Effector CD4-positive, alpha-beta T cell (primary cell): ENCODE measurements around the gene AKAP11.
"Not testable (repeated sequence)": the region's sequence is repeated elsewhere in the genome, so short reads cannot be mapped to it uniquely, and the experiment has no call there.

Experiments
- DNase-seq: peaks from one replicate; pipeline ENCODE4 v3.0.0-alpha.2; 2020
- total RNA-seq: gene quantifications from one replicate; lab custom pipeline; 2026; lab: John Stamatoyannopoulos, UW

Gene AKAP11
- total RNA-seq, result 101 reads per million, percentile 83 among the genes with 10 or more reads in this experiment

- DNase-seq, result peak; percentile 39
Observed at GRCh38 chr13:42272115-42272803, at the start of gene AKAP11. TSS of gene AKAP11 (plus strand) at chr13:42272152. CDS start at chr13:42286349, 14,197 bp downstream.

- no peak for DNase-seq
Observed at GRCh38 chr13:42223681-42224080, 48.3 kb upstream of the AKAP11 start.

- DNase-seq, result no peak
Observed at GRCh38 chr13:42225051-42225450, 46.9 kb upstream of the AKAP11 start.

GRCh38 chr13:42226759-42227158 lies 45.2 kb upstream of the AKAP11 start:
- not testable (repeated sequence) for DNase-seq

- no peak for DNase-seq
Observed at GRCh38 chr13:42228527-42228926, 43.4 kb upstream of the AKAP11 start.

GRCh38 chr13:42229287-42229686 lies 42.7 kb upstream of the AKAP11 start:
- no peak for DNase-seq

- DNase-seq, result no peak
Observed at GRCh38 chr13:42232671-42233070, 39.3 kb upstream of the AKAP11 start.

- DNase-seq, result no peak
Observed at GRCh38 chr13:42233726-42234125, 38.2 kb upstream of the AKAP11 start.

GRCh38 chr13:42239161-42239560 lies 32.8 kb upstream of the AKAP11 start:
- no peak for DNase-seq

GRCh38 chr13:42239644-42240043 lies 32.3 kb upstream of the AKAP11 start:
- DNase-seq, result no peak

- no peak for DNase-seq
Observed at GRCh38 chr13:42246541-42246940, 25.4 kb upstream of the AKAP11 start.

GRCh38 chr13:42247883-42248282 lies 24.1 kb upstream of the AKAP11 start:
- no peak for DNase-seq

- DNase-seq, result no peak
Observed at GRCh38 chr13:42255886-42256285, 16.1 kb upstream of the AKAP11 start.

- DNase-seq, result no peak
Observed at GRCh38 chr13:42258747-42259146, 13.2 kb upstream of the AKAP11 start.

GRCh38 chr13:42259515-42259914 lies 12.4 kb upstream of the AKAP11 start:
- DNase-seq, result no peak

- no peak for DNase-seq
Observed at GRCh38 chr13:42260903-42261654, 10.9 kb upstream of the AKAP11 start.

- DNase-seq, result no peak
Observed at GRCh38 chr13:42266473-42266872, 5.5 kb upstream of the AKAP11 start.

- DNase-seq, result no peak
Observed at GRCh38 chr13:42270160-42270856, 1.6 kb upstream of the AKAP11 start.

GRCh38 chr13:42270857-42271215 lies 1.1 kb upstream of the AKAP11 start:
- DNase-seq, result no peak

- DNase-seq, result peak; percentile 91
Observed at GRCh38 chr13:42271337-42272114, 426 bp upstream of the AKAP11 start.

- no peak for DNase-seq
Observed at GRCh38 chr13:42272804-42273175, 838 bp downstream of the AKAP11 start.

- DNase-seq, result no peak
Observed at GRCh38 chr13:42274386-42275097, 2.6 kb downstream of the AKAP11 start.
